Subcutaneous adipose tissue (tissue), 4 donors: ENCODE results near the gene PTPN14. TPM values are rescaled to one million over a fixed set of nuclear protein-coding genes. Genes with fewer than 3 reads are reported as not detected.

Experiments used
- total RNA-seq, 4 donors: library from RNA; depleted of rRNA; stranded (reverse); fragments of >200 nt; gene quantifications; one replicate each; pipeline ENCODE4 v1.1.0, GENCODE V29; 2016
- TF ChIP-seq, protein P1 (sequence below): fragments of 450-650 bp; IDR thresholded peaks from one replicate; pipeline ENCODE4 v1.5.1; 2016; ENCODE audit warnings: low read depth, mild to moderate bottlenecking, control low read depth, antibody characterized with exemption, moderate library complexity

Gene PTPN14
- total RNA-seq, 4 donors from 2014 or later = 13.1 to 39.2 (median 30.0) TPM

DNA sequence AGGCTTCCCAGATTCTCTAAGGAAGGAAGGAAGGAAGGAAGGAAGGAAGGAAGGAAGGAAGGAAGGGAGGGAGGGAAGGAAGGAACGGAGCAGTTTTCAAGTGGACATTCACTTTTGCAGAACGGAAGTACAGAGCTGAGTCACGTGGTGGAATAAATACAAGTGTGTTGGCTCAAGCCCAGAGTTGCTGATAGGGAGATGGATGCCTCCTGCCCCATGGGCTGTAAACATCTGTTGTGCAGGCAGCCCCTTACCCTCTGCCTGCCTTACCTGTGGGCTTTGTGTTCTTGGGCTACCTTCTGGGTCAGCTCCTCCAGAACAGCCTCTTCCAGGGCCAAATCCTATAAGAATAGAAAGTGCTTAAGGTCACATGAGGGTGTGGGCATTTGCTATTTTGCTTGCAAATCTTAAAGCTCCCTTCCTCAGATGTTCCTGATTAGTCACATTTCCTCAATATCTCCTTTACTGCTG lies 148.8 kb downstream of the PTPN14 start:
- TF ChIP-seq, protein P1, sequence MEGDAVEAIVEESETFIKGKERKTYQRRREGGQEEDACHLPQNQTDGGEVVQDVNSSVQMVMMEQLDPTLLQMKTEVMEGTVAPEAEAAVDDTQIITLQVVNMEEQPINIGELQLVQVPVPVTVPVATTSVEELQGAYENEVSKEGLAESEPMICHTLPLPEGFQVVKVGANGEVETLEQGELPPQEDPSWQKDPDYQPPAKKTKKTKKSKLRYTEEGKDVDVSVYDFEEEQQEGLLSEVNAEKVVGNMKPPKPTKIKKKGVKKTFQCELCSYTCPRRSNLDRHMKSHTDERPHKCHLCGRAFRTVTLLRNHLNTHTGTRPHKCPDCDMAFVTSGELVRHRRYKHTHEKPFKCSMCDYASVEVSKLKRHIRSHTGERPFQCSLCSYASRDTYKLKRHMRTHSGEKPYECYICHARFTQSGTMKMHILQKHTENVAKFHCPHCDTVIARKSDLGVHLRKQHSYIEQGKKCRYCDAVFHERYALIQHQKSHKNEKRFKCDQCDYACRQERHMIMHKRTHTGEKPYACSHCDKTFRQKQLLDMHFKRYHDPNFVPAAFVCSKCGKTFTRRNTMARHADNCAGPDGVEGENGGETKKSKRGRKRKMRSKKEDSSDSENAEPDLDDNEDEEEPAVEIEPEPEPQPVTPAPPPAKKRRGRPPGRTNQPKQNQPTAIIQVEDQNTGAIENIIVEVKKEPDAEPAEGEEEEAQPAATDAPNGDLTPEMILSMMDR = no peak

DNA sequence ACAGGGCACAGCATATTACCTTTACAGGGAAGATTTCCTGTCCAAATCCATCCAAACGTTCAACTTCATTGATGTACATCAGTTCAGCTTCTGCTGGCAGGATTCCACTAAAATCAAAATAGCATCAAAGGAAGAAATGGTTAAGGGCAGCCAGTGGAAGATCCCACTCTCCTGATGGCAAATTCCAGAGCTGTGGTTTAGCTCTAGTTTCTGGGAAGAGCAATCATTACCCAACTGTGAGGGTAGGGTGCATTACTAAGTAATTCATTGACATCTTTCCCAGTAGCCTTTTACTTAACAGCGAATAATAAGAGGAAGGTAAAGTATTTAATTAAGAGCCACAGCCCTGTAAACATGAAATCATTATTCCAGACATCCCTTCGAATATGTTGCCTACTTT lies 149.7 kb downstream of the PTPN14 start:
- TF ChIP-seq, protein P1 = no peak

DNA sequence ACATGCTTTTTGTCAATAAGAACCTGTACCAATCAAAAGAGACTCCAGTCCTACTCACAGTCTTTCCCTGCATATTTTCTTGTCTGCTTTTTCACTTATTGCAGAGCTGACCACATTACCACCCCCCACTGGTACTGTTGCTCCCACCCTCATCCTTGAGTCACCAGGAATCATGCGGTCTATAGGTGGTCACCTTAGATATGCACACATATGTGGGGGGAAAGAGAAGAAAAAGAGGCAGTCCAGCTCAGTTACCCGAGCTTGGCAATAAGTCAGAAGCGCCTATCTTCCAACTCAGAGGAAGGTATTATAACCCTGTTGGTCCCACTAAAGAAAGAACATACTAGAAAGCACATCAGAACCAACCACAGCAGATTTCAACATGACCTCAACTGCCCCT lies 151.3 kb downstream of the PTPN14 start:
- TF ChIP-seq, protein P1 = no peak

DNA sequence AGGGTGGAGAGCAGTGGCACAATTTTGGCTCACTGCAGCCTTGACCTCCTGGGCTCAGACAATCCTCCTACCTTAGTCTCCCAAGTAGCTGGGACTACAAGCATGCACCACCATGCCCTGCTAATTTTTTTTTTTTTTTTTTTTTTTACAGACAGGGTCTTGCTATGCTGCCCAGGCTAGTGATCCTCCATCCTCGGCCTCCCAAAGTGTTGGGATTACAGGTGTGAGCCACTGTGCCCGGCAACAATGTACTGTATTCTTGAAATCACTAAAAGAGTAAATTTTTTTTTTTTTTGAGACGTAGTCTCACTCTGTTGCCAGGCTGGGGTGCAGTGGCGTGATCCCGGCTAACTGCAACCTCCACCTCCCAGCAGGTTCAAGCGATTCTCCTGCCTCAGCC lies 152.9 kb downstream of the PTPN14 start:
- TF ChIP-seq, protein P1 = no peak

DNA sequence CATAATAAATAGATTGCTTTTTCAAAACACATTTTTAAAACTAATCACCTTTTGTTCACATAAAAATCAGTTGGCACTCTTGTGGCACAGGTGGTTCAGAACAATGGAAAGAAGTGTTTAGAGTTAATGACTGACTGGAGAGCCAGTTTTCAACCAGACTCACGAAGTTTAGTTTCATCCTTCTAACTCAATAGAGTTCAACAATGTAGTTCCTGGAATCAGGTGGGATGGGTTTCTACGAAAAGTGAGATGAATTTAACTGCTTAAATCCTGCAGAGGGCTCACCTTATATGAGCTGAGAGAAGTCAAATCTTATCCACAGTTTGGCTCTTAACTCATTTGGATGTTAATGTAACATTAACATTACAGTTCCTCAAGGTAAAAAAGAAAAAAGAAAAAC lies 153.9 kb downstream of the PTPN14 start:
- TF ChIP-seq, protein P1 = no peak

DNA sequence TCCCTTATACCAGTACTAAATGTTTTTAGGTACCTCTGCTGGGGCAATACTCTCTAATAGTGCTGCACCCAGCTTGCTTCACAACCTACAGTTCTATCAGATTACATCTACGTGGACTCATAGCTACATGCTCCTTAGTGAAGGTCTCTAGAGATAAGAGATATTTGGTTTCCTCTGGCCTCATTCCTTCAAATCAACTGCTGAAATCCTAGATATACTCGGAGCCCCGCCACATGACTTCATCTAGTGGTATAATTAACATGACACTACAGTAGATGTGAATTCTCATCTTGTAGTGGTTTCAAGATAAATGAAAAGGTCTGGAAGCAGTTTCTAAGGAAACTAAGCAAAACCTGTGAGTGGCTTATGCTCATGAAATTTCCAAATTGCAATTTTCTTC lies 155.1 kb downstream of the PTPN14 start:
- TF ChIP-seq, protein P1 = no peak

DNA sequence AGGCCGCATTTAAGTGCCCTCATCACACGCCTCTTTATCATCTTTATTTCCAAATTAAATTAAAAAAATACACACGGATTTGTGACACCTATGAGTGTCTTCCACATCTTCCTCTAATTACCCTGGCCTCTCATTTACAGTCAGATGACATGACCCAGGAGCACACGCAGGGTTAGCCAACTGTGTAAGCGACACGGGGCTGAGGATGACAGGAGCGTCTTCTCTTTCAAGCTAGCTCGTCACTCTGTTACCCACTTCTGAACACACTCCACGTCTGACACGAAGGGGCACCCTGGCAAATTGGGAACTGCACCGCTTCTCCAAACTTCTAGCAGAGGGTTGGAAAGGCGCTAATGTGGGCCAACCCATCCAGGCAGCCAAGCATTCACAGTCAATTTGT lies 158.3 kb downstream of the PTPN14 start:
- TF ChIP-seq, protein P1 = no peak
